K562 (cell line): ENCODE results near the gene STK16. TPM values are rescaled to one million over a fixed set of nuclear protein-coding genes. Genes with fewer than 3 reads are reported as not detected.

Experiments
- E2F4 ChIP-seq: sonication (generic); formaldehyde crosslinking; IDR thresholded peaks from 2 replicates; pipeline ENCODE4 v1.8.0; 2022; ENCODE audit warnings: mild to moderate bottlenecking, low read depth, missing genetic modification reagents
- ELK1 ChIP-seq: sonication (generic); formaldehyde crosslinking; IDR thresholded peaks from 2 replicates; pipeline ENCODE4 v1.8.1; 2022; ENCODE audit warnings: missing genetic modification reagents
- ESRRA ChIP-seq: fragments of 450-650 bp; IDR thresholded peaks from 2 replicates; pipeline ENCODE4 v1.6.1; 2014; ENCODE audit warnings: low read depth, mild to moderate bottlenecking, moderate library complexity, borderline replicate concordance
- ETS1 ChIP-seq: conservative IDR thresholded peaks from 2 replicates; pipeline ENCODE4 v1.6.1; 2011; ENCODE audit warnings: low read depth, mild to moderate bottlenecking, low read length; ENCODE audit not compliant: control insufficient read depth
- GTF2B ChIP-seq: IDR thresholded peaks from 2 replicates; pipeline ENCODE4 v1.6.1; 2011; ENCODE audit not compliant: insufficient read length; ENCODE audit errors: extremely low read depth
- GTF2F1 ChIP-seq: IDR thresholded peaks from 2 replicates; pipeline ENCODE4 v1.6.1; 2011; ENCODE audit warnings: low read depth, low read length, improper control_type of control experiment
- HDGF ChIP-seq: fragments of 450-650 bp; IDR thresholded peaks from 2 replicates; pipeline ENCODE4 v1.6.1; 2016
- IRF9 ChIP-seq: fragments of 450-650 bp; IDR thresholded peaks from 2 replicates; pipeline ENCODE4 v1.6.1; 2016; ENCODE audit warnings: missing biosample characterization, missing genetic modification characterization
- KLF10 ChIP-seq: fragments of 250-450 bp; sonication (Bioruptor Pico); IDR thresholded peaks from 2 replicates; pipeline ENCODE4 v1.6.1; 2021; ENCODE audit warnings: matching md5 sums
- NCOA4 ChIP-seq: fragments of 450-650 bp; IDR thresholded peaks from 2 replicates; pipeline ENCODE4 v1.6.1; 2018; ENCODE audit warnings: mild to moderate bottlenecking; ENCODE audit not compliant: partially characterized antibody
- PHB2 ChIP-seq: fragments of 450-650 bp; IDR thresholded peaks from 2 replicates; pipeline ENCODE4 v1.6.1; 2017; ENCODE audit warnings: low read depth
- RNF219 ChIP-seq: fragments of 250-450 bp; sonication (Bioruptor Pico); IDR thresholded peaks from 2 replicates; pipeline ENCODE4 v1.5.0; 2022; ENCODE audit warnings: mild to moderate bottlenecking
- TBL1XR1 ChIP-seq, 2 experiments: IDR thresholded peaks; 2 replicates each; pipeline ENCODE4 v1.6.1; 2012; ENCODE audit warnings: improper control_type of control experiment in 2 of 2, low read length in 2 of 2, mild to moderate bottlenecking in 1 of 2
- THAP12 ChIP-seq: fragments of 250-450 bp; sonication (Bioruptor Pico); IDR thresholded peaks from 2 replicates; pipeline ENCODE4 v1.9.0; 2021; ENCODE audit warnings: mild to moderate bottlenecking, inconsistent platforms
- ZFX ChIP-seq: sonication (generic); formaldehyde crosslinking; IDR thresholded peaks from 2 replicates; pipeline ENCODE4 v1.8.0; 2022; ENCODE audit warnings: mild to moderate bottlenecking, missing genetic modification reagents, moderate library complexity
- ZNF3 ChIP-seq: fragments of 250-450 bp; sonication (Bioruptor Pico); IDR thresholded peaks from 2 replicates; pipeline ENCODE4 v1.5.0; 2021; ENCODE audit warnings: mild to moderate bottlenecking, moderate library complexity
- polyA plus RNA-seq, 8 experiments: library from polyadenylated mRNA; depleted of rRNA in 4 of 8; stranded (reverse) in 5 of 8; unstranded in 3 of 8; fragments of >200 nt; fragmentation: Nextera tagmentation in 2 of 8; fragmentation: Illumina TruSeq in 1 of 8; extraction: Ambion mirVana in 2 of 8; extraction: Trizol in 1 of 8; gene quantifications; 2 replicates each; pipeline versions ENCODE4 v1.2.1 to v1.2.3, GENCODE V29; 2011 to 2014; ENCODE audit warnings: inconsistent platforms in 1 of 8, missing spikeins in 1 of 8
- total RNA-seq, 7 experiments: library from RNA; depleted of rRNA in 6 of 7; stranded (reverse); fragments of >200 nt in 6 of 7; fragmentation: Illumina TruSeq in 2 of 7; extraction: Trizol in 2 of 7; gene quantifications; 2 replicates each; pipeline versions ENCODE4 v1.2.1 to v1.2.3, GENCODE V29; 2011 to 2021; ENCODE audit warnings: low replicate concordance in 1 of 7

The STK16 gene
- total and polyA plus RNA-seq, 9 of the 15 experiments (the other 6 are each of a cell fraction or from before 2014, with no cell fraction given), result 5.4 to 36.2 (median 17.8) TPM

GRCh38 chr2:219245148-219245898 is at the start of gene STK16, which contains the start of gene GLB1L (continued):
- TF ChIP-seq THAP12 (CRISPR knock-in tag), result no peak
- no peak for TF ChIP-seq ZNF3
- peak; percentile 59 for TF ChIP-seq ESRRA
- TF ChIP-seq NCOA4, result no peak
- TF ChIP-seq PHB2, result no peak
- no peak for TF ChIP-seq HDGF
- TF ChIP-seq RNF219 (CRISPR knock-in tag), result no peak
- TF ChIP-seq TBL1XR1 (IDR thresholded peaks at IDR 0.05; ENCODE audit: low read length in 2 of 2), result 0 out of 4 replicates have a peak, but pooled peaks of 1 of the 2 experiments have one; percentile 24
- no peak for TF ChIP-seq E2F4 (CRISPR knock-in tag)
- TF ChIP-seq KLF10 (CRISPR knock-in tag), result no peak
- TF ChIP-seq IRF9 (tag), result no peak
- TF ChIP-seq ZFX (CRISPR knock-in tag), result peak; percentile 94
- no peak for TF ChIP-seq GTF2F1
- TF ChIP-seq ETS1, result peak; percentile 63; the same call in 1 of the 2 replicates
- peak; percentile 98 for TF ChIP-seq ELK1
- TF ChIP-seq GTF2B, result no peak
